Measurements from ENCODE around the gene ACBD4. TPM values are rescaled to one million over a fixed set of nuclear protein-coding genes. Genes with fewer than 3 reads are reported as not detected.
A peak's percentile ranks its signal among the peaks of the same experiment; 100 is the strongest.

The ACBD4 gene
- total RNA-seq, 1 donor from 2014 or later, result 6.8 TPM

DNA sequence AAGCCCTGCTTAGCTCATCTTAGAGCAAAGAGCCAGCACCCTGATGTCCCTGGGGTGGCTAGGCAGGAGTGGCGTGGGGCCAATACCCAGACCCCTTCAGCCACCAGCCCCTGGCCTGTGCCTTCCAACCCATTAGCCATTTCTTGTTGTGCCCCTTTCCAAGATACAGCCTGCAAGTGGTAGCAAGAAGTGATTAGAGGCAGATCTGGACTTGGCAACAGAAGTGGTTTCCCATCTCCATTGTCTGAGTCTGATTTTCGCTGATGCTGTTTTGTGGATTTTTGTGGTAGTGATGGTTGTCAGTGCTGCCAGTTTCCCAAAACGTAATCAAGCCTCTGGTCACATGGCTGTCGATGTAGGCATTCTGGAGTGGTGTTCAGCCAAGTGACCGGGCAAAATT, 28.9 kb upstream of the ACBD4 start:
- peaks cover 3% of the 10 kb centered on the region for H3K27me3 Mint-ChIP-seq (ENCODE audit: insufficient read depth, low read depth)

DNA sequence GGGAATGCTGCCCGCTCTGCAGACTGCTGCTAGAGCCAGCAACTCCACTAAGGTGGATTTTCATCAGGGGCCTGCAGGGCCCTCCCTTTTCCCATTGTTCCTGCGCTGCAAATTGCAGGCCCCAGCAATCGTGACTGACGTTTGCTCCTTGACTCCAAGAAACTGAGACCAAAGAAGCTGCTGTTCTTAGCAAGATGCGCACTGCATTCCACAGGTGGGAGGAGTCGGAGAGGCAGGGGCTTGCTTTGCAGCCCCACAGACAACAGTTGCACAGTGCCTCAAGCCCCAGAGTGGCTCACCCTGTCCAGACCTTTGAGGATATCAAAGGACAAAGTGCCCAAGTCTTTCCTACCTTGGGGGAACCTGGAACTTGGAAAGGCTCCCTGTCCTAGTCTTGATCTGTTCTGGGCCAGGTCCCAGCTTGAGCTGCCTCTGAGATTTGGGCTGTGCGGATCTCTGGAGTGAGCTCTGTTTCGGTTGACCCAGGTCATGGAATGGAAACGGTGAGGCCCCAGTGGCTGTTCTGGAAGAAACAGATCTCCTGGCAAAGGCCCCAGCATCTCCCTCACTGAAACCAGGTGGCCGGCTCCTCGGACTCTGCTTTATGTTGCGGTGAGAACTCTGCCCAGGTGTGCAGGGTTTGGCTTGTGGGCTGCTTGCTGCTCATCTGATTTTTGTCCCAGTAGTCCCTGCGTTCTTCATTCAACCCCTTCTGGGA, 28.0 kb upstream of the ACBD4 start:
- H3K4me3 ChIP-seq, result no peak overlapping the region
- H3K9ac ChIP-seq, result no peak overlapping the region
- peaks cover 15% of the 10 kb centered on the region for H3K4me1 Mint-ChIP-seq
- no peaks in the 10 kb centered on the region for H3K9me3 ChIP-seq (ENCODE audit: low read depth)
- H3K27ac Mint-ChIP-seq, result no peak overlapping the region
- H3K9me3 Mint-ChIP-seq, result no peaks in the 10 kb centered on the region
- peaks cover 24% of the 10 kb centered on the region for H3K36me3 Mint-ChIP-seq
- peaks cover 8% of the 10 kb centered on the region for H3F3A ChIP-seq (ENCODE audit: low read depth)
- H3K27me3 ChIP-seq, result no peaks in the 10 kb centered on the region
- no peak overlapping the region for H3K4me2 ChIP-seq
- H3K27me3 Mint-ChIP-seq (ENCODE audit: insufficient read depth, low read depth), result peaks cover 3% of the 10 kb centered on the region
- H3K27ac ChIP-seq, result no peak overlapping the region
- TF ChIP-seq, protein P1, sequence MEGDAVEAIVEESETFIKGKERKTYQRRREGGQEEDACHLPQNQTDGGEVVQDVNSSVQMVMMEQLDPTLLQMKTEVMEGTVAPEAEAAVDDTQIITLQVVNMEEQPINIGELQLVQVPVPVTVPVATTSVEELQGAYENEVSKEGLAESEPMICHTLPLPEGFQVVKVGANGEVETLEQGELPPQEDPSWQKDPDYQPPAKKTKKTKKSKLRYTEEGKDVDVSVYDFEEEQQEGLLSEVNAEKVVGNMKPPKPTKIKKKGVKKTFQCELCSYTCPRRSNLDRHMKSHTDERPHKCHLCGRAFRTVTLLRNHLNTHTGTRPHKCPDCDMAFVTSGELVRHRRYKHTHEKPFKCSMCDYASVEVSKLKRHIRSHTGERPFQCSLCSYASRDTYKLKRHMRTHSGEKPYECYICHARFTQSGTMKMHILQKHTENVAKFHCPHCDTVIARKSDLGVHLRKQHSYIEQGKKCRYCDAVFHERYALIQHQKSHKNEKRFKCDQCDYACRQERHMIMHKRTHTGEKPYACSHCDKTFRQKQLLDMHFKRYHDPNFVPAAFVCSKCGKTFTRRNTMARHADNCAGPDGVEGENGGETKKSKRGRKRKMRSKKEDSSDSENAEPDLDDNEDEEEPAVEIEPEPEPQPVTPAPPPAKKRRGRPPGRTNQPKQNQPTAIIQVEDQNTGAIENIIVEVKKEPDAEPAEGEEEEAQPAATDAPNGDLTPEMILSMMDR (IDR thresholded peaks at IDR 0.05), result no peak
- TF ChIP-seq EZH2 (IDR thresholded peaks at IDR 0.05) (no peak), EZH2phosphoT487 (IDR thresholded peaks at IDR 0.05) (no peak)
- H4K20me1 ChIP-seq (ENCODE audit: low read depth), result peaks cover 6% of the 10 kb centered on the region
- no peak overlapping the region for H2AFZ ChIP-seq (replicated peaks)
- no peaks in the 10 kb centered on the region for H3K4me1 ChIP-seq
- no peak for DNase-seq (ENCODE audit: low spot score)
- H3K36me3 ChIP-seq, result no peaks in the 10 kb centered on the region
- H3K79me2 ChIP-seq (ENCODE audit: low read depth), result no peaks in the 10 kb centered on the region
- H3K4me3 Mint-ChIP-seq, result no peak overlapping the region

More for the DNA sequence above, 28.9 kb upstream of the ACBD4 start:
- peaks cover 6% of the 10 kb centered on the region for H3K4me1 Mint-ChIP-seq
- H3K27ac Mint-ChIP-seq, result no peak overlapping the region
- Histone ChIP-seq H3K4me1 (no peaks in the 10 kb centered on the region), H3K4me3 (no peak overlapping the region), H3K9me3 (ENCODE audit: low read depth) (no peaks in the 10 kb centered on the region), H3K4me2 (no peak overlapping the region), H3F3A (ENCODE audit: low read depth) (peaks cover 8% of the 10 kb centered on the region), H3K27me3 (no peaks in the 10 kb centered on the region), H3K36me3 (no peaks in the 10 kb centered on the region), H4K20me1 (ENCODE audit: low read depth) (peaks cover 6% of the 10 kb centered on the region), H3K79me2 (ENCODE audit: low read depth) (no peaks in the 10 kb centered on the region), H3K27ac (no peak overlapping the region), H2AFZ (replicated peaks) (no peak overlapping the region), H3K9ac (no peak overlapping the region)
- H3K36me3 Mint-ChIP-seq, result peaks cover 33% of the 10 kb centered on the region
- H3K4me3 Mint-ChIP-seq, result no peak overlapping the region
- no peaks in the 10 kb centered on the region for H3K9me3 Mint-ChIP-seq
- TF ChIP-seq EZH2phosphoT487 (IDR thresholded peaks at IDR 0.05), result no peak
- no peak for TF ChIP-seq EZH2 (IDR thresholded peaks at IDR 0.05)
- TF ChIP-seq, protein P1 (IDR thresholded peaks at IDR 0.05), result no peak
- DNase-seq (ENCODE audit: low spot score), result no peak

DNA sequence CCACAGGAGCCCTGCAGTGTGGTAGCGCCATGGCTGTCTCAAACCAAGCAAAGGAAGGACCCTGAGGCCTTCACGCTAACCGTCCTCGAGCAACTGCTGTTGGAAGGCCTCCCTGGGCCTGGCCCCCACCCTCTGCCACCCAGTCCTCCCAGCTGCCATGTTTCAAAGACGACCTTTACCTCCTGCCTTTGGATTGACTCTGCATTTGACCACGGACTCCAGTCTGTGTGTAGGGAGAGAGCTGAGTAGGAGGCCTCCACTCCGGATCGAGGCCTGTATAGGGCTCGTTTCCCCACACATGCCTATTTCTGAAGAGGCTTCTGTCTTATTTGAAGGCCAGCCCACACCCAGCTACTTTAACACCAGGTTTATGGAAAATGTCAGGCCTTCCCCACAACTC, 27.4 kb upstream of the ACBD4 start:
- Mint-ChIP-seq H3K36me3 (peaks cover 20% of the 10 kb centered on the region), H3K27ac (no peak overlapping the region), H3K4me1 (peaks cover 16% of the 10 kb centered on the region), H3K4me3 (no peak overlapping the region), H3K9me3 (no peaks in the 10 kb centered on the region), H3K27me3 (ENCODE audit: insufficient read depth, low read depth) (peaks cover 3% of the 10 kb centered on the region)
- H3K4me1 ChIP-seq, result no peaks in the 10 kb centered on the region
- H3K36me3 ChIP-seq, result no peaks in the 10 kb centered on the region
- no peaks in the 10 kb centered on the region for H3K27me3 ChIP-seq
- H3F3A ChIP-seq (ENCODE audit: low read depth), result peaks cover 8% of the 10 kb centered on the region
- H3K4me2 ChIP-seq, result no peak overlapping the region
- DNase-seq (ENCODE audit: low spot score), result no peak
- peak overlapping the region; percentile 37 for H3K27ac ChIP-seq
- TF ChIP-seq, protein P1 (IDR thresholded peaks at IDR 0.05), result no peak
- TF ChIP-seq EZH2 (IDR thresholded peaks at IDR 0.05) (no peak), EZH2phosphoT487 (IDR thresholded peaks at IDR 0.05) (no peak)
- H3K4me3 ChIP-seq, result no peak overlapping the region
- H3K79me2 ChIP-seq (ENCODE audit: low read depth), result no peaks in the 10 kb centered on the region
- no peak overlapping the region for H2AFZ ChIP-seq (replicated peaks)
- no peak overlapping the region for H3K9ac ChIP-seq
- H3K9me3 ChIP-seq (ENCODE audit: low read depth), result no peaks in the 10 kb centered on the region
- H4K20me1 ChIP-seq (ENCODE audit: low read depth), result peaks cover 6% of the 10 kb centered on the region
